Measurements from ENCODE around the gene BRI3. TPM values are rescaled to one million over a fixed set of nuclear protein-coding genes. Genes with fewer than 3 reads are reported as not detected.

The BRI3 gene
- total RNA-seq, 6 experiments from 2014 or later: 34.7 to 160 (median 137) TPM

GRCh38 chr7:98256431-98256830 lies 25.1 kb upstream of the BRI3 start:
- WGBS (ENCODE audit: insufficient coverage, low coverage, low lambda C conversion rate, missing lambda C conversion rate): 100% methylated on average over 4 of the region's 7 CpGs
- Histone ChIP-seq H3K9me3 (no peaks in the 10 kb centered on the region), H3K27ac (no peak overlapping the region), H3K27me3 (no peaks in the 10 kb centered on the region), H3K36me3 (peaks cover 0 to 12% (median 0%) of the 10 kb centered on the region in 4 donors), H3K4me1 (peaks cover 0 to 10% (median 4%) of the 10 kb centered on the region in 4 donors), H3K4me3 (no peak overlapping the region)
- no peak for DNase-seq
- ATAC-seq: no peak
- TF ChIP-seq POLR2A (IDR thresholded peaks at IDR 0.05): no peak
- TF ChIP-seq CTCF (IDR thresholded peaks at IDR 0.05): no peak
- intact Hi-C loops (cut with DNase I): no loop called here

GRCh38 chr7:98257701-98258100 lies 23.8 kb upstream of the BRI3 start:
- Histone ChIP-seq H3K27ac (no peak overlapping the region), H3K27me3 (no peaks in the 10 kb centered on the region), H3K36me3 (peaks cover 0 to 12% (median 0%) of the 10 kb centered on the region in 4 donors), H3K9me3 (no peaks in the 10 kb centered on the region), H3K4me1 (peaks cover 0 to 7% (median 3%) of the 10 kb centered on the region in 4 donors), H3K4me3 (no peak overlapping the region)
- DNase-seq (no peak), ATAC-seq (no peak)
- 56% methylated on average over 3 of the region's 6 CpGs for WGBS (ENCODE audit: insufficient coverage, low coverage, low lambda C conversion rate, missing lambda C conversion rate)
- intact Hi-C loops (cut with DNase I): no loop called here
- TF ChIP-seq POLR2A (IDR thresholded peaks at IDR 0.05): no peak
- TF ChIP-seq CTCF (IDR thresholded peaks at IDR 0.05): no peak

GRCh38 chr7:98265841-98266271 lies 15.6 kb upstream of the BRI3 start:
- intact Hi-C loops (cut with DNase I): no loop called here
- ATAC-seq (no peak), DNase-seq (no peak)
- H3K27me3 ChIP-seq: no peaks in the 10 kb centered on the region
- TF ChIP-seq POLR2A (IDR thresholded peaks at IDR 0.05): no peak
- no peak for TF ChIP-seq CTCF (IDR thresholded peaks at IDR 0.05)
- 80% methylated on average over 3 of the region's 5 CpGs for WGBS (ENCODE audit: insufficient coverage, low coverage, low lambda C conversion rate, missing lambda C conversion rate)
- H3K27ac ChIP-seq: no peak overlapping the region
- H3K9me3 ChIP-seq: no peaks in the 10 kb centered on the region
- H3K4me3 ChIP-seq: no peak overlapping the region
- no peaks in the 10 kb centered on the region for H3K36me3 ChIP-seq
- H3K4me1 ChIP-seq: no peaks in the 10 kb centered on the region

GRCh38 chr7:98266840-98267239 lies 14.6 kb upstream of the BRI3 start:
- no peaks in the 10 kb centered on the region for H3K9me3 ChIP-seq
- no peaks in the 10 kb centered on the region for H3K36me3 ChIP-seq
- 33% methylated on average over 2 of the region's 2 CpGs for WGBS (ENCODE audit: insufficient coverage, low coverage, low lambda C conversion rate, missing lambda C conversion rate)
- DNase-seq (no peak), ATAC-seq (peak; percentile 79 to 89 (median 84))
- no peak overlapping the region for H3K27ac ChIP-seq
- no peaks in the 10 kb centered on the region for H3K27me3 ChIP-seq
- H3K4me3 ChIP-seq: no peak overlapping the region
- intact Hi-C loops (cut with DNase I): no loop called here
- no peaks in the 10 kb centered on the region for H3K4me1 ChIP-seq
- TF ChIP-seq POLR2A (IDR thresholded peaks at IDR 0.05) (no peak), CTCF (IDR thresholded peaks at IDR 0.05) (peak; percentile 36 to 49 (median 42))

GRCh38 chr7:98267303-98267702 lies 14.2 kb upstream of the BRI3 start:
- Histone ChIP-seq H3K36me3 (no peaks in the 10 kb centered on the region), H3K27me3 (no peaks in the 10 kb centered on the region), H3K4me1 (no peaks in the 10 kb centered on the region), H3K27ac (no peak overlapping the region), H3K9me3 (no peaks in the 10 kb centered on the region), H3K4me3 (no peak overlapping the region)
- DNase-seq (no peak), ATAC-seq (peak in 2 of 4 donors; percentile 13 to 29)
- TF ChIP-seq POLR2A (IDR thresholded peaks at IDR 0.05): no peak
- no peak for TF ChIP-seq CTCF (IDR thresholded peaks at IDR 0.05)
- 82% methylated on average over 2 of the region's 3 CpGs for WGBS (ENCODE audit: insufficient coverage, low coverage, low lambda C conversion rate, missing lambda C conversion rate)
- intact Hi-C loops (cut with DNase I): no loop called here
